Erythroblast (primary cell): ENCODE measurements around the gene MSX1.

Experiments
- GATA1 ChIP-seq: IDR thresholded peaks from 2 replicates; pipeline ENCODE4 v1.6.1; 2011; ENCODE audit warnings: low read depth, mild to moderate bottlenecking, control low read depth, low read length, moderate library complexity
- POLR2A ChIP-seq: IDR thresholded peaks from 2 replicates; pipeline ENCODE4 v1.6.1; 2011; ENCODE audit warnings: mild to moderate bottlenecking, low read length

DNA sequence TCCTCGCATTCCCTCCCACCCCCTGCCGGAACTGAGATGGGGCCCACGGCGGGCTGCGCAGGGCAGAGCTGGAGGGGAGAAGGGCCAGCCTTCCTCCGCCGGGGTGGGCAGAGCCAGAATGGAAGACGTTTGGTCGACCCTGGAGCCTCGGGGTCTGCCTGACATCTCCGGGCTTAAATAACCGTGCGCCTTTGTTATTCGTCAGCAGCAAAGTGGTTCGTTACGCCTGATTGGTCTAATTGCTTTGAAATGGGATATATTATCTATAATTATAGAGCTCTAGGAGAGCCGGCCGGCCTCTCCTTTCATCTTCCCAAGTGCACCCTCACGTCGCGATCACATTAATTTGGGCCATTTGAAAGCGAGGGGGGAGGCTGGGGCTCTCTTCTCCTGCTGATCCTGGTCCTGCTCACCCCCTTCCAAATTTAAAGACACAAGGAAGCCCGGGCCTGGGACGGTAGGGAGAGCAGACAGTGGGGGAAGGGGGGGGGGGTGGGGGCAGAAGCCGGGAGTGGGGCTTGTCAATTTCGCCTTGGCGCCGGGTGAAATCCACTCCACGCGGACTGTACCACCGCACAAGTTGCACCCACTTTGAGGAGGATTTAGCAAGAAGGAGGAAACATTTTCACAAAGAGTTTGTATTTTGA is 4.7 kb upstream of the MSX1 start:
- no peak for TF ChIP-seq POLR2A
- no peak for TF ChIP-seq GATA1
